Lower leg skin (tissue), 4 donors: ENCODE data around the gene B3GLCT. TPM values are rescaled to one million over a fixed set of nuclear protein-coding genes. Genes with fewer than 3 reads are reported as not detected.

Experiments used
- DNase-seq, 2 donors: peaks; one replicate each; pipeline ENCODE4 v3.0.0-alpha.2; 2019; ENCODE audit warnings: low spot score in 2 of 2
- H3K4me3 ChIP-seq: fragments of 200-600 bp; sonication (generic); 2 replicates; pipeline ENCODE4 v1.5.1; 2017; ENCODE audit warnings: mild to moderate bottlenecking, low read depth; ENCODE audit not compliant: poor library complexity, severe bottlenecking
- POLR2A ChIP-seq, 2 donors: fragments of 450-650 bp; IDR thresholded peaks; one replicate each; pipeline ENCODE4 v1.6.1; 2016 to 2017; ENCODE audit warnings: antibody characterized with exemption in 2 of 2, mild to moderate bottlenecking in 1 of 2, moderate library complexity in 1 of 2
- WGBS, 2 donors: methylation state at CpG; one replicate each; pipeline ENCODE4 v1.1.5; 2018; 5-methylcytosine and 5-hydroxymethylcytosine counted together
- intact Hi-C: fragments of 100-400 bp; cut with DNase I; formaldehyde crosslinking; loops from one replicate; pipeline ENCODE4 v1.15.0; 2023; ENCODE audit warnings: low total_unique reads
- total RNA-seq, 4 donors: library from RNA; depleted of rRNA; stranded (reverse); fragments of >200 nt; gene quantifications; one replicate each; pipeline ENCODE4 v1.1.0, GENCODE V29; 2016
- TF ChIP-seq, protein P1 (sequence below), 3 donors: fragments of 450-650 bp; IDR thresholded peaks; one replicate each; pipeline ENCODE4 v1.5.1; 2016; ENCODE audit warnings: antibody characterized with exemption in 3 of 3, mild to moderate bottlenecking in 3 of 3, moderate library complexity in 2 of 3

The B3GLCT gene
- total RNA-seq, 4 donors from 2014 or later, result 3.2 to 9.1 (median 6.2) TPM

DNA sequence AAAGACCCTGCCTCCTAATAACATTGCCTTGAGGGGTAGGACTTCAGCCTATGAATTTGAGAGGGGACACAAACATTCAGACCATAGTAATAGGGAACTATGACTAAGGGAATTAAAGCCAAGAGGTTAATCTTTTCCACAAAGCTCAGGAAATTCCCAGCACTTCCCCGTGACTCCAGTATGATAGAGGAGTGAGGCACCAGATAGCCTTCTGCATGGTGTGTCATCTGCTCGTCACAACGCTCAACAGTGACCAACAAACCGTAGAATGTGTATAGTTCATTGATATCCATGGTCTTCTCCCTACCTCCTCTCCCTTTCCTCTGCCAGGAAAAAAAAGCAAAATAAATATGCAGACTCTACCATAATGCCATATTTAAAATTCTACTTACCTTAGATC lies 64.4 kb downstream of the B3GLCT start:
- TF ChIP-seq POLR2A (IDR thresholded peaks at IDR 0.05), result no peak
- TF ChIP-seq, protein P1, sequence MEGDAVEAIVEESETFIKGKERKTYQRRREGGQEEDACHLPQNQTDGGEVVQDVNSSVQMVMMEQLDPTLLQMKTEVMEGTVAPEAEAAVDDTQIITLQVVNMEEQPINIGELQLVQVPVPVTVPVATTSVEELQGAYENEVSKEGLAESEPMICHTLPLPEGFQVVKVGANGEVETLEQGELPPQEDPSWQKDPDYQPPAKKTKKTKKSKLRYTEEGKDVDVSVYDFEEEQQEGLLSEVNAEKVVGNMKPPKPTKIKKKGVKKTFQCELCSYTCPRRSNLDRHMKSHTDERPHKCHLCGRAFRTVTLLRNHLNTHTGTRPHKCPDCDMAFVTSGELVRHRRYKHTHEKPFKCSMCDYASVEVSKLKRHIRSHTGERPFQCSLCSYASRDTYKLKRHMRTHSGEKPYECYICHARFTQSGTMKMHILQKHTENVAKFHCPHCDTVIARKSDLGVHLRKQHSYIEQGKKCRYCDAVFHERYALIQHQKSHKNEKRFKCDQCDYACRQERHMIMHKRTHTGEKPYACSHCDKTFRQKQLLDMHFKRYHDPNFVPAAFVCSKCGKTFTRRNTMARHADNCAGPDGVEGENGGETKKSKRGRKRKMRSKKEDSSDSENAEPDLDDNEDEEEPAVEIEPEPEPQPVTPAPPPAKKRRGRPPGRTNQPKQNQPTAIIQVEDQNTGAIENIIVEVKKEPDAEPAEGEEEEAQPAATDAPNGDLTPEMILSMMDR (IDR thresholded peaks at IDR 0.05), result no peak
- no peak for DNase-seq
- no peak overlapping the region for H3K4me3 ChIP-seq
- intact Hi-C loops, result no loop called here
- WGBS, 2 donors, result 99 to 100% methylated on average over 4 of the region's 4 CpGs

DNA sequence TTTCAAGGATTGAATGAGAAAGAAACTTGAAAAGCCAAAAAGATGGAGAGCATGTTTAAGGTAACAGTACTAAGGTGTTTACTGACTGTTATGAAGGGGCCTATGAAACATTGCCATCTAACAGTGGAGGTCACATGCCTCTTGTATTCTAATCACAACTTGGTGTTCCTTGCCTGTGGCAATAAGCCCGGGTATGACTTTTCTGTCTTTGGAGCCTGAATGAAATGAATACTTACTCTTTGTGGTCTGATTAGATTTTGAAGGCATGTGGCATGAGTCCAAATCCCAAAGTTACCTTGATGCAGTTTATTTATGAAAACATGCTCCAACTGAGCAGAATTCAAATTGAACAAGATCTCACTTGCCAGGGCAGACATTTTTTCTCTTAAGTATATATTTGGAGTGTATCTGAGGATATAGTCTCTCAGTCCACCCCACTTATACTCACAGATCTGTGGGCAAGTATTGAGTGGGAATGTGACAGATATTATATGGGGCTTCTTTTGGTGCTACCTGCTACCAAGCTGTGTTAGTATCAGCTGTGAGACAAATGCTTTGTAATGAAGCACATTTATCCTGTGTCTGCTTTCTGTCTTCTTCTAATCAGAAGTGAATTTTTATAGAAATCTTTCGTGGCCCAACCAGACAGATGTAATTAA lies 67.5 kb downstream of the B3GLCT start:
- DNase-seq, result no peak
- no peak overlapping the region for H3K4me3 ChIP-seq
- intact Hi-C loops, result no loop called here
- WGBS, 2 donors, result 45 to 59% methylated on average over 2 of the region's 2 CpGs
- TF ChIP-seq POLR2A (IDR thresholded peaks at IDR 0.05), result no peak
- TF ChIP-seq, protein P1 (IDR thresholded peaks at IDR 0.05), result no peak

DNA sequence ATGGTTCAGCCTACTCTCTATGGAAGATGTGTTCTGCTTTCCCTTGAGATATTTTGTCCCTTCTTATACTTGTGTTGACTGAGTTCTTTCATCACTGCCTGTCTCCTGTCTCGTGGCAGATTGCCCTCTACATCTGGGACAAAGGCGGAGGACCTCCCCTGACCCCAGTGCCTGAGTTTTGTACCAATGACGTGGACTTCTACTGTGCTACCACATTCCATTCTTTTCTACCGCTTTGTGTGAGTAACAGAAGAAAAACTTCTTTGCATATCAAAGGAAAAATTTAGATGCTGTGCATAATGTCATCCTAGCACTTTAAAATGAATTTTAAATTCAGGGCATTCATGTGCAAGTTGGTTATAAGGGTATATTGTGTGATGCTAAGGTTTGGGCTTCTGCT lies 74.6 kb downstream of the B3GLCT start:
- no peak for DNase-seq
- 80 to 90% methylated on average over 4 of the region's 4 CpGs for WGBS, 2 donors
- intact Hi-C loops, result no loop called here
- H3K4me3 ChIP-seq, result no peak overlapping the region
- TF ChIP-seq POLR2A (IDR thresholded peaks at IDR 0.05), result no peak
- TF ChIP-seq, protein P1 (IDR thresholded peaks at IDR 0.05), result no peak

DNA sequence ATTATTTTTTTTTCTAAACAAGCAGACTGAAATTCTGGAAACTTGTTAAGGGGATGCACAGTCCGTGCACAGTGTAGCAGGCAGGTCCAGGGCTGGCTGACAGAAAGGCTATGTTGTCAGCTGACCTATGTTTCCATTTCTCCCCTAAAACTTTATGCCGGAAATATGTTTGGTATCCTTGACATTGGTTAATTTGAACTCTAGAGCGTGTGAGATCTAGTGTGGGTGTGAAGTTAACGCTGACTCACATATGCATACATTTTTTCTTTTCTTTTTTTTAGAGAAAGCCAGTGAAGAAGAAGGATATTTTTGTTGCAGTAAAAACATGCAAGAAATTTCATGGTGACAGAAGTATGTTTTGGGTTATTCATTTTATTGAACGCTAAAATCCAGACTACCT lies 76.6 kb downstream of the B3GLCT start:
- no peak overlapping the region for H3K4me3 ChIP-seq
- TF ChIP-seq, protein P1 (IDR thresholded peaks at IDR 0.05), result no peak
- TF ChIP-seq POLR2A (IDR thresholded peaks at IDR 0.05), result no peak
- intact Hi-C loops, result no loop called here
- no peak for DNase-seq
- 87 to 95% methylated on average over 5 of the region's 5 CpGs for WGBS, 2 donors

DNA sequence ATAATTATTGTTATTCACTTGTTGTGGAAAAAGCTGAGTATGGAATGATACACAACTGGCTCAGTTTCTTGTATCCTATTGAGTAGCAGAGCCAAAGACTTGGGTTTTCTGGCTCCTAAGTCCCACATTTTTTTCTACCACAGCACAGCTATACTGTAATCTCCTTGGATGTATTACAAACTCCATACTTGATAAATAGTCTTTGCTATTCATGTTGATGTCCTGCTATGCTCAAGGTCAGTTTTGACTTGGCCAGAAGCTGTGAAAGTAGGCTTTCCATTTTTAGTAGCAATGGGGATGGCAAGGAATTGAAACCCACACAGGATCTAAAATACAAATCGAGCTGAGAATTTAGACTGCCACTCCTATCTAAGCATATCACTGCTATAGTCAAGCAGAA lies 79.1 kb downstream of the B3GLCT start:
- WGBS, 2 donors, result 91 to 96% methylated on average over 1 of the region's 1 CpG
- intact Hi-C loops, result no loop called here
- no peak for DNase-seq
- no peak overlapping the region for H3K4me3 ChIP-seq
- TF ChIP-seq POLR2A (IDR thresholded peaks at IDR 0.05), result no peak
- TF ChIP-seq, protein P1 (IDR thresholded peaks at IDR 0.05), result no peak
